GM18858 (cell line): ENCODE results near the gene DEPP1.

ENCODE experiments used
- ATAC-seq: cut with Tn5 transposase; IDR thresholded peaks from one replicate; pipeline ENCODE4 v1.9.1; 2021; ENCODE audit not compliant: unreplicated experiment

DEPP1 gene

DNA sequence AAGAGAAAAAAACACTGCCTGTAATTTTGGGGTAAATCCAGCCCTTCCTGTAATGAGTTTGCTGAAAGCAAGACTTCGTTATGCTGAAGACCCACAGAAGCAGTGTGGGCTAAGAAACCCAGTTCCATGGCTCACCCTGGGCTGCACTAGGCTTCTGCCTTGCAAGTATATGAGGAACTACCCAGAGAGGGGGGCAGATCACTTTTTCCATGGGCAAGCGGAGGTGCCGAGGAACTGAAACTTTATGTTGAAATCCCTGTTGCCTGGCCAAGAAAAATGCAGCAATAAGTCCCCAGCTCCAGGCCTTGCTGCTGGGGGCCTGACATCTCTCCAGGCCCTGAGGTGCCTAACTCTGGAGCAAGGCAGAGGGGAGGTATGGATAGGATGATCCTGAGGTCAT, 10.5 kb downstream of the DEPP1 start:
- no peak for ATAC-seq

DNA sequence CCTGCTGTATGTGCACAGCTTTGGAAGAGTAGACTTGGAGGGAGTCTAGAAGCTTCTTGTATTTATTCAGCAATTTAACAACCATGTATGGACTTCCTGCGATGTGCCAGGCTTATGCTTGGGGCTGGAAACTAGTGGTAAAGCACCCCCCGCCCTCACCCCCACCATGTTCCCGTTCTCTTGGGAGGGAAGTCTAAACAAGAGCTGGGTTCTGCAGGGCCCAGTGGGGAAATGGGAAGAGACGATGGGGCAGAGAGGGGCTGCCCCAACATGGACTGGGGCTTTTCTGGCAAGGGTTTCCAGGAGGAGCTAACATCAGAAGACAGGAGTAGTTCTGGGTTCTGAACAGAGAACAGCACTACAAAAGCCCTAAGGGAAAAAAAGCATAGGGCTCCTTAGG, 11.0 kb downstream of the DEPP1 start:
- no peak for ATAC-seq

DNA sequence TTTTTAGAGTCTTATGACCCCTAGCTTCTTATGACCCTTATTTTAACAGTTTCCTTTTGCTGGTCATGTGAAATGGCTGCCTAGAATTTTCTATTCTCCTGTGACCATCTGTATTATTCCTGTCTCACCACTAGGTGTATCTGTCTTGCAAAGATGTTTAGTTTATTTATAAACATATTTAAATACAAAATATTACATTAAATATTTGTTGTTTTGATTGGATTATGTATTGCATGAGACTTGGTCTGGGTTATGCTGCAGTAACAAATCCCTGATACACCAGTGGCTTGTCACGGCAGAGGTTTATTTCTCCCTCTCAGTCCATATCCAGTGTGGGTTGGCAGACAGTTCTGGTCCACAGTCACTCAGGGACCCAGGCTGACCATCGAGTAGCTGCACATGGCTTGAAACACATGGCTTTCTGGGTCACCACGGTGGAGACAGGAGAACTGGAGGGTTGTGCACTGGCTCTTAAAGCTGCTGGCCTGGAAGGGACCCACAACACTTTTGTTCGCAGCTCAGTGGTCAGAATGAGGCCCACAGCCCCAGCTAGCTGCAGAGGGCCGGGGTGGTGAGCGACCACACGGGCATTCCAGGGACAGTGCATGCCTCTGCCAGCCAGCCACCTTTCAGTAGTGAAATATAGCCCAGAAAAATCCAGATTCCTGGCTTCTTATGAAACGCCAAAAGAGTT, 11.6 kb downstream of the DEPP1 start:
- no peak for ATAC-seq

DNA sequence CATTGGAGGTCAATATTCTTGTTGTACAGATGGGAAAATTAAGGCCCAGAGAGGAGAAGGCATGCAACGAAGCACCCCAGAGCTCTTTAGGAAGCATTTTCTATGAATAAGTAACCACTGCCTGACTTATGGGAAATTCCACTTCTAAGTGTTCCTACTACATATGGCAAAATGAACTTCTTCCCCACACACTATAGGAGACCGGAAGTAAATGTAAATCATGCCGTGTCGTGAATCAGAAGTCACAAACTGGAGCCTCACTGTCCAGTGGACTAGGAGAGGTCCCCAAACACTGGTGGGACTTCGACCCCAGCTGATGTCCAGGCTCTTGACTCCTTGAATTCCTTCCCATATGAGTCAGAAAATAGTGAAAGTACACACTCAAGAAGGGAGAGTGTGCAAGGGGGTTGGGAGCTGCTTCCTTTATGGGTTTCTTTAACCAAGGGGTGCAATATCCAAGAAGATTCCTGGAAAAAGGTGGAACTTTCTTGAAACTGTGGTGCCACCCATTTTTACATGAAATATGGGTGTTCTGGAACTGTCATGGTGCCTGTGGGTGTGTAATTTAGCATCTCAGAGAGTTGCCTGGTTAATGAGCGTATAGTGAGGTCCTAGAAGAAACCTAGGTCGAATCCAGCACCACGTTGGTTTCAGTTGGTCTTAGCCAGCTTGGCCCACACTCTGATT, 12.3 kb downstream of the DEPP1 start:
- peak; percentile 15 for ATAC-seq

DNA sequence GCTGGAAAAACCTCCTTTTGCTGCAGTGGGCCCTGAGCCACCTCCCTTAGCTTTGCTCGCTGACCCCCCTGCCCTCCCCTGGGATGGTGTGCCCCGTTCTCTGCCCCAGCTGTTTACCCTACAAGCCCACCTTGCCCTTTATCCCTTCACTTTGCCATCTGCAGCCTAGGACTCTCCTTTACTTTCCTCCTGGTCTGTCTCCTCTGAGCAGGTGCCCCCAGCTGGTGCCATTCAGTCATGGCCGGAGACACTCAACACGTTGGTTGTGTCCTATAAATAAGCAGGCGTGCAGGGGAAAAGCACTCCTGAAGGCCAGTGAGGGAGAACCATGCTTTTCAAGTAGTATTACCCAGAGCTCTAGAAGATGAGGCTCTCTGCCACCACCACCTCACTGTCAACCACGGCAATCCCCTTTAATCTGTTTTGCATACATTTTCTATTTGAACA, 12.9 kb downstream of the DEPP1 start:
- ATAC-seq, result peak; percentile 30

DNA sequence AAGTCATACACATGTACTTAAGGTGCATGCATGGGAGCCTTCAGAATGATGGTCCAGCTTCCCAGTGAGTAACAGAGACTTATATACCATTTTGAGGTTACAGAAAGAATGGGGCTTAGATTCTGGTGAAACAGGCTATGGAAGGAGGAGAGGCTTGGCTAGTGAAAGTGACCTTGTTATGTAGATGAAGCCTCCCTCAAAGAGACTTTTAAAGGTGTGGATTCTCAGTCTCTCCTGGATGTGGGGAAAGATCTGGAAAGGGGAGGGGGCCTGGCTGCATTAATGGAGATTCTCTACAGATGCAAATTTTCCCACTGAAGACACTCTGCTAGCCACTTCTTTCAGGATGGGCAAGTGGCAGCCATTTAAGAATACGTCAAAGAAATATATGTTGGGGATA, 13.5 kb downstream of the DEPP1 start:
- ATAC-seq, result no peak

DNA sequence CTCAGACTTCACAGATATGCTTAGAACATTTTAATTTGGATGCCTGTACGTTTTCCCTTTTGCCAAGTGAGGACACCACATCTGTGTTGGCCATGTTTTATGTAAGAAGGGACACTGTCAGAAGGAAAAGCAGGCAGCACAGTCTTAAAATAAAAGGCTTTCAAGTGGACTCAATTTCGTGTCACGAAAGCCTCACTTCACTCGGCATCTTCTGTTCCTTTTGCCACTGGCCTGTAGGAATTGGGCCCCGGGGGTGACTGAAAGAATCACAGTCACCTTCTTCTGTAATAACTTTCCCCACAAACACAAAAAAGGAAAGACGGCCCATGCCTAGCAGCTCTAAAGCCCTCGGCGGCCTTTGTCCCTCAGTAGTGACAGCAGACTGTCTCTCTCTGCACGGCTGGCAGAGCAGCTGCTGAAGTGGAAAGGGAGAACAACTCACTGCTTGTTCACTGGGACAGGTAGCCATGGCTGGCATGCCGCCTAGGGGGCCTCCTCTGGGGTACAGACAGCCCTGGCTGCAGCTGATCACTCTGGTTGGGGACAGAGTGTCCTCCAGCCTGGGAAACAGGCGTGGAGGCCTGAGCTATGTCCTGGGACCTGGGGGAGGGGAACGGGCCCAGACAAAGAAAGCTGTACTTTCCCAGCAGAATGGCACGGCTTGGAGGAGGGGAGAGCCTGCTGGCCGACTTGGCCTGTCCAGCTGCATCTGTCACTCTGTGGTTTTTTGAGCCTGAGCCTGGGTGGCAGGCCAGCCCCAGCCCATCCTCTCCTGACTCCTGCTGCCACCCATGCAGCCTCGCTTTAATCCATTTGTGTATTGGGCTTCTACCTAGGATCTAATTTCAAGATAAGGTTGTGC, 14.6 kb downstream of the DEPP1 start:
- no peak for ATAC-seq

DNA sequence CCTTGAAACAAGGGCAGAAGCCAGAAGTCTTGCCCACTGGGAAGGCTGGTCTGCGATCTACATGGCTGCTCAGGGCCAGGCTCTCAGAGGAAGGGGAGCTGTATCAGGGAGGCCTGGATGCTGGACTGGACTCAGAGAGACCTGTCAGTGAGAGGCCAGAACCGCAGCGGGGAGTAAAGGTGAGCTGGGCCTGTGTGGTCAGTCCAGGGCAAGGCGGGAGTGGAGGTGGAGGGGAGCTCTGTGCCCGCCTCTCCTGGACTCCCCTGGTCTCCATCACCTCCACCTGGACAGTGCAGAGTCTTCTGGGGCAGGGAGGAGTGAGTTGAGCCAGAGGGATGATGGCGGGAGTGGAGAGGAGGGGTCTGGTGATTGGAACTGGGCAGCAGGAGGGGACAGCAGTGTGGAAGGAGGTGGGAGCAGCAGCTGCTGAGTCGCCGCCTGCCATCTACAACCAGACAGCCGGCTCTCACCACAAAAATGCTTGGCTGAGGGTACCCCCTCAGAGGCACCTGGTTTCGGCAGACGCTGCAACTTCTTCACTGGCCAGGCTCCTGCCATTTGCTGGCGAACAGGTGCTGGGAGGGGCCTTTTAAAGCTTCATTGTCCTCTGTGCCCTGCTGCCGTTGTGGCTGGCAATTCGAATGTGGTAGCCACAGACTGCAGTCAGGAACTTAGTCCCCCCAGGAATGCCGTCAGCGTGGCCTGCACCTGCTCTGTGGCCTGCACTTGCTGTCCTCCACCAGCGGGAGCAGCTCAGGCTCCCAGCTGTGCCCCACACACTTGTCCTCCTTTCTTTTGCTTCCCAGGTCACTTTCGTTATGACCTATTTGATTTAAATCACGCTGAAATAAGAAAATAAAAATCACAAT, 15.5 kb downstream of the DEPP1 start:
- no peak for ATAC-seq

DNA sequence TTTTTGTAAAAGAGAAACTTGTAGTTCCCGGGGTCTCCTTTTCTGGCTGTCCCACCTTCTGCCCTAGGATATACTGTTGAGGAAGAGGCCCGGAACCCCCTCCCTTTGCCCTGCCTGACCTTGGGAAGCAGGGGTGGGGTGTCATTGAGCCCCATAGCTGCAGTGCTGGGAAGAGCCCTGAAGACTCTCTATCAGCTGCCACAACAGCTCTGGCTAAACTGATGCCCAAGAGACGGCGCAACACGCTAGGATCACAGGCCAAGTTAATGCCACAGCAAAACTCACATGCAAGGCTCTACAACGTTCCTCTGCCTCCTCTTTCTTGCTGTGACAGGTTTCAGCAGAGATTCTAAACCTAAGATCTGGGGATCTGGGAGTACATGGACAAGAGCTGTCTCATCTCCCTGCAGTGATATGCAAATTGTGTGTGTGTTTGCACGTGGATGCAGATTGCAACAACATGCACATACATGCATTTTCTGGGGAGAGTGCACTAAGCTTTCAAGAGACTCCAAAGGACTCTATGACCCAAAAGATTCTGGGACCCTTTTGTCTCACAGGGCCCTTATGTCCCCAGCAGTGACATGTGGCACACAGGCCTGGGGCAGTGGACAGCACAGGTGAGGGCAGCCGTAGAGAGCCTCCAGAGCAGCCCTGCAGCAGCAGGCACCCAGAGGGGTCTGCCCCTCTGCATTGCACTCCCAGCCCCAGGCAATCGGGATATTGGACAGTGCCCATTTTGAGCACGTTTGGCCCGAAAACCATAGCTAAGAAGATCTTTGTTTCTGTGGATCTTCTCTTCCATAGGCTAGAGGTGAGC, 16.5 kb downstream of the DEPP1 start:
- no peak for ATAC-seq

DNA sequence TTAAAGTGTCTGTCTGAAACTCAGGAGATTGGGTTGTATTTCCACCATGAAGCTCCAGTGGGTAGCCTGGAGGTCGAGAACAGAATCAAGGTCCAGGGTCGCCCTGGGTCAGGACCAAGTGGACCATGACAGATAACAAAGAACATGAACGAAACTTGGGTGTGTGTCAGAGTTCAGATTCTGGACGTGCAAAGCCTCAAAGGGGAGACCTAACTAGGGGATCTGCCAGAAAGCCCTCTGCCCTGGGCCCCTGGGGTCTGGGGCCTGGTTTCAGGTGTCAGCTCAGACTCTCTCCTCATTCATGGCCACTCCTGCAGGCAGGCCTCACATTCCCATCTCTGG, 17.4 kb downstream of the DEPP1 start:
- no peak for ATAC-seq

DNA sequence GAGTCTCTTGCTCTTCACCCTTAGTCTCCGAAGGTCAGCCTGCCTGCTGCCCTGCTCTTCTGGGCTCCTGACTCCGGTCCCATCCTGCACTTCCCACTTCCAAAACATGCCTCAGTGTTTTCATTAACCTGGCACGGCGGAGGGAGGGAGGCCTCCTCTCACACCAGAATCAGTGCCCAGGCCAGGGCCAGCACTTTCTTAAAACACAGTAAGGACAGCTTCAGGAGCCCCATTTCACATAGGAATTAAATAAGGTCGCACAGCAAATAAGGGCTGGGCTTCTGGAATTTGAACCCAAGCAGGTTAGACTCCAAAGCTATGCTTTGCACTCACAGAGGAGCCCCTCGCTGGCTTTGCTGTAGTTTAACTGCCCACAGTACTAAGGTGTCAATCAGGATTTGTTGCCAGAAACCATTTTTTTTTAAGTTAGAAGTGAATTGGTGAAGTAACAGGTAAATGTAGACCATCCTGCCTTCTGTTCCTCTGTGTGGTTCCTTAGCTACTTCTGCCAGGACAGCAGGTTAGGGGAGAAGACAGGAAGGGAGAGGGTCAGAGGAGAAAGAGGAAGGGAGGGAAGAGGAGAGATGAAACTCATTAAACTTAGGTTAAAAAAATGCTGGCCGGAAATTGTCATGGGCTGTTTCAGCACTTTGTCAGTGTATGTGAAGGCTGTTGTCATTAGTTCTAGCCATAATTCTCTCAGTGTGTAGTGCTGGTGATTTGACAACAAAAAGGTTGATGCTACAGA, 18.0 kb downstream of the DEPP1 start:
- no peak for ATAC-seq

DNA sequence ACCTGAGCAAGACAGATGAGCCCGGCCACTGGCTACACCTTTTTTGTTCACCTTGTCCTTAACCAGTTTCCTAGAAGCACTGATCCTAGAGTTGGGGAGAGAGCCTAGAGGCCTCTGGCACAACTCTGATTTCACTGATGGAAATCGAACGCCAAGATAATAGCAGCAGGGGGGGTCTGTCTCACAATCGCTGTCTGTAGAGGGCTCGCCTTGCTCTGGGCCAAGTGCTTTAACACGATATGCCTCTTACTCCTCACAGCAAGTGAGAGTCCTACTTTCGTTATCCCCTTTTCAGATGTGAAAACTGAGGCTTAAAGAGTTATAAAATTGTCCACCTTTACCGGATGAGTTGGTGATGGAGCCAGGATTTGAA, 18.5 kb downstream of the DEPP1 start:
- no peak for ATAC-seq

DNA sequence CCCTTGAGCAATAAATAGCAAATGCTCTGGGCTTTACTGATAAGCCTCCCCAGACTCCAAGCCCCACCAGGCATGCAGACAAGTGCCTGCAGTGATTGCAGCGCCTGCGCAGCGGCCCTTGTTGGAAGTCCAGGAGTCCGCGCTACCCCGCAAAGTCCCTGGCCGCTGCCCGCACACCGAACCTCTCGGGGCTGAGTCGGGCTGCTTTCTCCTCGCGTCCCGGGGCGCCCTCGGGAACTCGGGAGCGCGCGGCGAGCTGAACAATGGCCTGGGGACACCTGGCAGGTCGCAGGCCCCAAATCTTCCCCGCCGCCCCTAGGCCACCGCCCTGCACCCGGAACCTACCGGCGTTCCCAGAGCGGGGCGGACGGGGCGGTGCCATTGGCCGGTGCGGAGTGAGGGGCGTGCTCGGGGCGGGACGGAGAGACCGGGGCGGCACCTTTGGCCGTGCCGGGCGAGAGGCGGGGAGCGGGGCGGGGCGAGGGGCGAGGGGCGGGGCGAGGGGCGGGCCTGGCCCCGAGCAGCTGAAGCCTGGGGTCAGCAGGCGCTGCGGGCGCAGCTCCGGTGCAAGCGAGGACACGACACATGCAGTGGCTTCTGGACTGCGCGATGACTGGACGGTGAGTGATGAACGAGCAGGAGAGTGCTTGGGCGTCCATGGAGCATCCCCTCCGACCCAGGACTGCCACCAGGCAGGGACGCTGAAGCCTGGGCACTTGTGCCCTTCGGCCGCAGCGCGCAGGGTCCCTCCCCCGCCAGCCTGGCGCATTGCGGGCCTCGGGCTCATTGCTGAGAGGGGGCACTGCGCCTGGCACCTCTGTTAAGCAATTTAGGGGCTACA, 19.1 kb downstream of the DEPP1 start, which contains the start of gene RASSF4:
Gene RASSF4, plus strand, starts transcription at position 556 of the 841 bp plus-strand sequence. CDS start 10,401 bp downstream, outside the sequence.
- ATAC-seq, result peak; percentile 84

DNA sequence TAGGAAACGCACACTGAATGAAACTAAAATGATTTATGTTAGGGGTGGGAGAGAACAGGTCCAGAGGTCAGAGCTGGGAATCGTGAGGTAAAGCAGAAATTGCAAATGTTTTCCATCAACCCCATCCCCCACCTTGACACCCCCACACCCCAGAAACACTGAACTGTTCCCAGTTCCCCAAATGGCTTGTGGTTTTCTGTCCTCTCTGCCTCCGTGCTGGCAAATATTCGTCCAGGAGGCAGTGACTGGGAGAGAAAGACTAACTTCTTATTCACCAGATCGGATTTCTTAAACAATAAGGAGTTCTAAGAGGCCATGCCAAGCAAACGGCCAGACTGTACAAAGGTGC, 19.7 kb downstream of the DEPP1 start:
- ATAC-seq, result no peak

DNA sequence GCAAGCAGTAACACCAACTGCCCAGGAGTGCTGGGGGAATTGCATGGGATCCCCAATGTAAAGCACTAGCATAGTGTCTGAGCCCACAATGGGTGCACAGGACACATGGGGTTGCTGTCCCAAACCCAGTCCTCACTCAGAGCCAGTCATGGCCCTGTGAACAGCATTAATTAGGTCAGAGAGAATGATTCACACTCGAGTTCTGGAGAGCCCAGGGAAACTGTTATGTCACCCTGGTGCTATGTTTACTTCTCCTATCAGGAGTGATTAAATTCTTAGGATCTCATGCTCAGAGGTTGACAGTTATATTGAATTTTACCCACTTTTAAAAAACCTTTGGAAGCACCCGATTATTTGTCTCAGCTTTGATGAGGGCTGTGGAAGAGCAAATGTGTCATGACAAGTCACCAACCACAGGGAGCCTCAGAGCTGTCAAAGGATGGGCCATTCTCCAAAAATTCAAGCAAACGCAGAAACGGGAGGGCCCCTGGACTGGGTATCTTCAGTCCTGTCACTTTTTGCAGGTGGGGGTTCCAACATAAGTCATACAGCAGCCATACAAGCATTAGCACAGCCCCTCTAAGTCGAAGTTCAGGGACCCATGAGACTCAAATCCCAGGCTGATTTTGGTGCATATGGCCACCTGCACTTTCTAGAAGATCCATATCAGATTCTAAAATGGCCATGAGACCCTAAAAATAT, 20.3 kb downstream of the DEPP1 start:
- no peak for ATAC-seq

DNA sequence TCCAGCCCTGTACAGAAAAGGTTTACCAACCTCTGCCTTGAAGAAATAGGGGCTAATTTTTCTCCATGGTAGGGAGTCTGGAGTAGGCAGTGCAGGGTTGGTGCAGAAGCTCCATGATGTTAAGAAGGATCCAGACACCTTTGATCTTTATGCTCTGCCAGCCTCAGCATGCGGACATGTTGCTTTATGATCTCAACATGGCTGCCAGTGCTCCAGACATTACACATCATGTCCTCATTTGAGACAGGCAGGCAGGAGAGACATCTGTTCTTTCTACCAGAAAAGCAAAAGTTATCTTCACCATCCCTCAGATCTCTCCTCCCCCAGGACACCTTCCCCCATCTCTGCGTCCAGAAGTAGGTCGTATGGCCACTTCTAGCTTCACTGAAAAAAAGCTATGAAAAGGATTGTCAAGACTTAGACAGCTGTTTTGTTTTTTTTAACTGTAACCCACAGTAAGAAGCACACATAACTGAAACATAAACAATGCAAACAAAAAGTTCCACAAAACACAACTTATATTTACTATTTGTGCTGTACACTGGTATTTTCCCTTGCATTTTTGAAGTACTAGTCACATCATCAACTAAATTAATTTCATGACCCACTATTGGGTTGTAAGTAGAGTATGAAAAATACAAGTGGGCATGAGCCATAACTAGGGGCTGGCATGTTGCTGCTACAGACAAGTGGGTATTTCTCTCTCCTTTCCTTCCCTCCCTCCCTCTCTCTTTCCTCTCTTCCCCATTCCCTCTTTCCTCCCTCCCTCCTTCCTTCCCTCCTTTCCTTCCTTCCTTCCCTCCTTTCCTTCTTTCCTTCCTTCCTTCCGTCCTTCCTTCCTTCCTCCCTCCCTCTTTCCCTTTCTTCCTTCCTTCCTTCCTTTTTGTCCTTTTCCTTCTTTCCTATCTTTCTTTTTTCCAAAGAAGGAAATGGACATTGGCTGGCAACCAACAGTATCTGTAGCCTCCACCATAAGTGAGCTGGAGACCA, 21.6 kb downstream of the DEPP1 start:
- ATAC-seq, result no peak

DNA sequence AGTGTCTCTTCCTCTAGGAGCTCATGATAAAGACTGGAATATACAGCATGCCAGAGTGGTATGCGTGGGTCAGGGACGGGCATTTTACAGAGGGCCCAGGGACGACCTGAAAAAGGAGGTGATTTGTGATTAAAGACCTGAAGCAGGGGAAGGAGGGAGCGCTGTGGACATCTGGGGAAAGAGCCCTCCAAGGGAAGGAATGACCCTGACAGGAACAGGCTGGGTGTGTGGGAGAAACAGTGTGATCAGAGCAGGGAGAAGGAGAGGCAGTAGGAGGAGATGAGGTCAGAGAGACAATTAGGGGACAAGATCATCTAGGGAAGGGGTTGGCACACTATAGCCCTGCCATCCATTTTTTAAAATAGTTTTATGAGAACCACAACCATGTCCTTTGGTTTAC, 22.4 kb downstream of the DEPP1 start:
- no peak for ATAC-seq
